Measurements from ENCODE around the gene GLRX5.

DNA sequence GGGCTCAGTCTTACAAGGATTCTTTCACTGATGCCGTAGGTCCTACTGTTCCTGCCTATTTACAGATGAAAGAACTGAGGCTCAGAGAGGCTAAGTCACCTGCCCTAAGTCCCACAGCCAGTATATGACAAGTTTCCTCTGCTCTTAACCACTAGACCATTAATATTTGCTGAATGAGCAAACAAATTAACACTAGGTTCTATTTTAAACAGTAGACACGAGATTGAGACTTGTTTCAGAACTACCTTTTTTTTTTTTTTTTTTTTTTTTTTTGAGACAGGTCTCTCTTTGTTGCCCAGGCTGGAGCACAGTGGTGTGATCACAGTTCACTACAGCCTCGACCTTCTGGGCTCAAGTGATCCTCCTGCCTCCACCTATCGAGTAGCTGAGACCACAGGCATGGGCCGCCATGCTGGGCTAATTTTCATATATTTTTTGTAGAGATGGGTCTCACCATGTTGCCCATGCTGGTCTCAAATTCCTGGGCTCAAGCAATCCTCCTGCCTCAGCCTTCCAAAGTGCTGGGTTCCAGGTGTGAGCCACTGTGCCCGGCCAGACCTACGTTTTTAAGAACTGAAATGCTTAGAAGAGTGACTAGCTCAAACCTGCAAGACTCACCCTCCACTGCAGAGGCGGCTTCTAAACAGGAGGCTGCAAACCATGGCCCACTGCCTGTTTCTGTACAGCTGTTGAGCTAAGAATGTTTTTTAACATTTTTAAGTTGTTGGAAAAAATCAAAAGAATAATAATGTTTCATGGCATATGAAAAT is 31.3 kb upstream of the GLRX5 start:
- TF ChIP-seq CTCF (IDR thresholded peaks at IDR 0.05) = no peak
- no peak for TF ChIP-seq POLR2A (IDR thresholded peaks at IDR 0.05)
